ENCODE data around the gene MAU2.

Gene MAU2

GRCh38 chr19:19308373-19308772 lies 12.3 kb upstream of the MAU2 start:
- DNase-seq: no peak

GRCh38 chr19:19315444-19315843 lies 5.2 kb upstream of the MAU2 start:
- no peak for DNase-seq

GRCh38 chr19:19316082-19316481 lies 4.5 kb upstream of the MAU2 start:
- DNase-seq: no peak

GRCh38 chr19:19319732-19320360 lies 783 bp upstream of the MAU2 start:
- DNase-seq: peak in 2 of 3 donors; percentile 7 to 8

GRCh38 chr19:19321141-19321577 lies 530 bp downstream of the MAU2 start:
- DNase-seq: peak; percentile 59 to 68 (median 63)

- no peak for DNase-seq
Measured at GRCh38 chr19:19324059-19324770, 3.6 kb downstream of the MAU2 start.

GRCh38 chr19:19327672-19328071 lies 7.0 kb downstream of the MAU2 start:
- DNase-seq: no peak

GRCh38 chr19:19329126-19329525 lies 8.5 kb downstream of the MAU2 start:
- peak; percentile 58 to 69 (median 67) for DNase-seq

GRCh38 chr19:19334063-19334988 lies 13.7 kb downstream of the MAU2 start:
- no peak for DNase-seq

GRCh38 chr19:19334989-19335344 lies 14.3 kb downstream of the MAU2 start:
- DNase-seq: no peak

GRCh38 chr19:19335408-19336158 lies 15.0 kb downstream of the MAU2 start:
- no peak for DNase-seq

GRCh38 chr19:19336597-19336996 lies 16.0 kb downstream of the MAU2 start:
- no peak for DNase-seq

GRCh38 chr19:19337120-19337519 lies 16.5 kb downstream of the MAU2 start:
- no peak for DNase-seq

- no peak for DNase-seq
Measured at GRCh38 chr19:19338082-19338481, 17.5 kb downstream of the MAU2 start.

GRCh38 chr19:19341026-19341425 lies 20.4 kb downstream of the MAU2 start:
- DNase-seq: no peak

- peak in 1 of 3 donors; percentile 37 for DNase-seq
Measured at GRCh38 chr19:19342086-19343015, 21.7 kb downstream of the MAU2 start.

GRCh38 chr19:19343016-19343362 lies 22.4 kb downstream of the MAU2 start:
- DNase-seq: no peak

- DNase-seq: no peak
Measured at GRCh38 chr19:19343762-19344161, 23.1 kb downstream of the MAU2 start.

- DNase-seq: no peak
Measured at GRCh38 chr19:19345232-19345631, 24.6 kb downstream of the MAU2 start.

- DNase-seq: no peak
Measured at GRCh38 chr19:19345970-19346369, 25.3 kb downstream of the MAU2 start.

- peak; percentile 45 to 73 (median 54) for DNase-seq
Measured at GRCh38 chr19:19347401-19348110, 26.9 kb downstream of the MAU2 start.

Measured in suppressor macrophage treated with lipopolysaccharide for 1 hour (primary cell).